Large intestine (tissue), 3 donors: ENCODE data around the gene C10orf95. TPM values are rescaled to one million over a fixed set of nuclear protein-coding genes. Genes with fewer than 3 reads are reported as not detected.

ENCODE experiments used
- DNase-seq, 2 donors: peaks; one replicate each; pipeline versions ENCODE4 v3.0.0 to v3.0.0-alpha.2; 2013
- H3K27ac ChIP-seq: one replicate; pipeline ENCODE4 v1.5.1; 2013; ENCODE audit warnings: low read length
- H3K27me3 ChIP-seq: 2 replicates; pipeline ENCODE4 v1.6.1; 2013; ENCODE audit warnings: low read length; ENCODE audit not compliant: control insufficient read depth, insufficient read depth
- H3K36me3 ChIP-seq: 2 replicates; pipeline ENCODE4 v1.6.1; 2013; ENCODE audit warnings: low read length; ENCODE audit not compliant: control insufficient read depth, insufficient read depth
- H3K4me1 ChIP-seq: one replicate; pipeline ENCODE4 v1.6.1; 2013; ENCODE audit warnings: low read length; ENCODE audit not compliant: control insufficient read depth, insufficient read depth
- H3K4me3 ChIP-seq: one replicate; pipeline ENCODE4 v1.5.1; 2013; ENCODE audit warnings: low read length
- H3K9me3 ChIP-seq: one replicate; pipeline ENCODE4 v1.6.1; 2013; ENCODE audit warnings: mild to moderate bottlenecking, low read depth, low read length, moderate library complexity; ENCODE audit not compliant: control insufficient read depth
- WGBS: methylation state at CpG from one replicate; pipeline ENCODE4 v1.1.5; 2013; ENCODE audit warnings: low lambda C conversion rate; ENCODE audit not compliant: insufficient coverage; 5-methylcytosine and 5-hydroxymethylcytosine counted together
- polyA plus RNA-seq: library from polyadenylated mRNA; unstranded; fragments of 120-200 nt; gene quantifications from one replicate; pipeline ENCODE4 v1.2.1, GENCODE V29; 2013

The C10orf95 gene
- polyA plus RNA-seq, 1 donor, result 4.2 TPM

DNA sequence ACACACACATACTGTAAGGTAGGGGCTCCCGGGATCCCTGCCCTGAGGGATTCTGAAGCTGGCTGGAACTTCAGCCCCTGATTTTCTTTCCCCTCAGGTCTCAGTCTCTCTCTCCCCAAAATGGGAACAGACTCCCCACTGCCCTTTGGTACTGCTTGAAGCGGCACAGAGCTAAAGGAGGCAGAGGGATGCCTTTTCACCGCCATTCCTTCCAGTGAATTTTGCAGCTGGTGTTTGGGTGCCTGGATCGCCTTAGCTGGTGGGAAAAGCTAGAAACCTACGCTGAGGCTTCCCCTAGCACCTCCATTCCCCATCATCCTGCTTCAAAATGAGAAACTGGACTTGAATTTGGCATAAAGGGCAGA, 16.2 kb downstream of the C10orf95 start:
- peaks cover 29% of the 10 kb centered on the region for H3K4me1 ChIP-seq
- DNase-seq, result no peak
- no peaks in the 10 kb centered on the region for H3K9me3 ChIP-seq
- H3K27ac ChIP-seq, result peak overlapping the region; percentile 56
- no CpG with 5 or more reads among the region's 5 CpGs for WGBS
- H3K36me3 ChIP-seq, result peaks cover 3% of the 10 kb centered on the region
- H3K27me3 ChIP-seq, result no peaks in the 10 kb centered on the region
- H3K4me3 ChIP-seq, result no peak overlapping the region

DNA sequence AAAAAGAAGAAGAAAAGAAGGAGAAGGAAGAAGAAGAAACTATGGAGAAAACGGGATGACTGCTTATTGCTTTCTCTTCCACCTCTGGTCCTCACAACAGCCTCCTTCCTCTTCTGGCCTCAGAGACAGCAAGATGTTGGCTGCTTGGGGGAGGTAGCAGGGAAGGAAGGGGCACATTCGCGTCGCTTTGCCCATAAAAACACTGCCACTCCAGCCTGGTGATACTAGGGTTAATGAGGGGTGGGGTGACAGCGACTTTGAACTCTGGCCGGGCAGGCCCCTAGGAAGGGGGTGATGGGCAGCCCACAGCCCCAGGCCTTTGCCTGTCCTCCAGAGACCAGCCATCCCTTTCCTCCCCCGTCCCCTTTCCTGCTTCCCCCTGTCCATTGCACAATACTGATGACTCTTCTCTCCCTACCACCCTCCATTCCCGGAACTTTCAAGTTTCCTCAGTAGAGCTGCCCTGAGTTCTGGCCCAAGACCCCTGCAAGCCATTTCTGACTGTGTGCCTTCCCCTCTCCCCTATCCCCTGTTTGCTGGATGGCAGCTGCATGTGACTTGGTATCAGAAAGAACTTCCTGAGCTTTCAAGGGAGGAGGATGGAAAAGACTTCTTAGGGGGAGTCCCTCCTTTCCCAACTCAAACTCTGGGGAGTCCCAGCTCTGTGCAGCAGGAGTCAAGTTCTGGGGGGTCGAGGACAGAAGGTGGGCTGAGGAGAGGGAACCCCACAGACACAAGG, 16.8 kb downstream of the C10orf95 start:
- Histone ChIP-seq H3K9me3 (no peaks in the 10 kb centered on the region), H3K4me3 (no peak overlapping the region), H3K4me1 (peaks cover 29% of the 10 kb centered on the region), H3K27me3 (no peaks in the 10 kb centered on the region), H3K27ac (peak overlapping the region; percentile 56), H3K36me3 (peaks cover 3% of the 10 kb centered on the region)
- no CpG with 5 or more reads among the region's 9 CpGs for WGBS
- peak in 1 of 2 donors; percentile 77 for DNase-seq

DNA sequence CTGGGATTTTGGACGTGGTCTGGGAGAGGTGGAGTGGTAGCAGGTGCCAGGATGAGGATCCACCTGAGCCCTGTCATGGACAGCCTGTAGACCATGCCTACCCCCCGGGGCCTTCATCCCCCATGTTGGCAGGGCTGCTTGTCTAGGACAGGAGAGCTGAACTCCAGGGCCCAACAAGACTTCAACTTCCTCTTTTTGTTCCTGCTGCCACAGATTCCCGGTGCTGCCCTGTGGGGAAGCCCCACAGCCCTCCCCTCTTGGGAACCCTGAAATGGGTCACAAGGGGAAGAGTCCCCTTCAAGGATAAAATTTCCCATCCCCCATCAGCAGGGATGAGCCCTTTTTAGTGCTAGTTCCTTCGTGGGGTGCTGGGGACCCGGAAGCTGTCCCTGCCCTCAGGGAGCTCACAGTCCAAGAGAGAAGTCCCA, 17.7 kb downstream of the C10orf95 start:
- no CpG with 5 or more reads among the region's 5 CpGs for WGBS
- no peak for DNase-seq
- Histone ChIP-seq H3K27me3 (no peaks in the 10 kb centered on the region), H3K4me1 (peaks cover 29% of the 10 kb centered on the region), H3K4me3 (no peak overlapping the region), H3K36me3 (peaks cover 3% of the 10 kb centered on the region), H3K9me3 (no peaks in the 10 kb centered on the region), H3K27ac (peak overlapping the region; percentile 18)

- peaks cover 29% of the 10 kb centered on the region for H3K4me1 ChIP-seq
- 0% methylated on average over 5 of the region's 52 CpGs for WGBS
- peaks cover 3% of the 10 kb centered on the region for H3K36me3 ChIP-seq
- DNase-seq, result peak; percentile 94 to 98
- H3K27me3 ChIP-seq, result no peaks in the 10 kb centered on the region
- H3K9me3 ChIP-seq, result no peaks in the 10 kb centered on the region
- peak within 1 kb of the TSS; percentile 90 for H3K4me3 ChIP-seq
- peak within 1 kb of the TSS; percentile 55 for H3K27ac ChIP-seq
Observed at GRCh38 chr10:102432162-102432950, 19.0 kb downstream of the C10orf95 start, which contains the start of gene CUEDC2. Gene CUEDC2, minus strand, starts transcription at chr10:102432574. Its CDS starts 7,386 bp downstream, at chr10:102425188.

- WGBS, result no CpG with 5 or more reads among the region's 4 CpGs
- H3K27ac ChIP-seq, result peak overlapping the region; percentile 55
- H3K9me3 ChIP-seq, result no peaks in the 10 kb centered on the region
- peaks cover 6% of the 10 kb centered on the region for H3K36me3 ChIP-seq
- H3K4me3 ChIP-seq, result peak overlapping the region; percentile 90
- DNase-seq, result no peak
- H3K4me1 ChIP-seq, result peaks cover 29% of the 10 kb centered on the region
- H3K27me3 ChIP-seq, result no peaks in the 10 kb centered on the region
Observed at GRCh38 chr10:102431452-102432124, 19.8 kb downstream of the C10orf95 start.

GRCh38 chr10:102429468-102429867, 21.9 kb downstream of the C10orf95 start:
- Histone ChIP-seq H3K9me3 (no peaks in the 10 kb centered on the region), H3K4me1 (peaks cover 15% of the 10 kb centered on the region), H3K27ac (no peak overlapping the region), H3K27me3 (no peaks in the 10 kb centered on the region), H3K4me3 (no peak overlapping the region), H3K36me3 (peaks cover 16% of the 10 kb centered on the region)
- no peak for DNase-seq
- no CpG with 5 or more reads among the region's 8 CpGs for WGBS

DNA sequence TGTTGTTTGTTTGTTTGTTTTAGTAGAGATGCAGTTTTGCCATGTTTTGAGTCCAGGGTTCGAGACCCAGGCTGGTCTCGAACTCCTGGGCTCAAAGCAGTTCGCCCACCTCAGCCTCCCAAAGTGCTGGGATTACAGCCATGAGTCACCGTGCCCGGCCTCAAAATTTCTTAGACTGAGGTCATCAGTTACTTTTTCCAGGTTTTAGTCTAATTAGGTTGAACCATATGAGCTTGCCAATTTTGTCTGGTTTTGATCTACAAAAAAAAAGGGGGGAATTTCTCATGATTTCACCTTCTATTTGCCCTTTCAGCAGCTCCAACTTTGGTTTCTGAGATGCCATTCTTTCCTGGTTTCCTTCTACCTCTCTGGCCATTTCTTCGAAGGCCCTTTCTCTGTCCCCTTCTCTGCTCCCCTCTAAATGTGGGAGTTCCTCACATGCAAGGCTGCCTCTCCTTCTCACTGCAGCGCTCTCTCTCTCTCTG, 24.5 kb downstream of the C10orf95 start:
- Histone ChIP-seq H3K36me3 (peaks cover 31% of the 10 kb centered on the region), H3K4me1 (peaks cover 24% of the 10 kb centered on the region), H3K27ac (no peak overlapping the region), H3K9me3 (no peaks in the 10 kb centered on the region), H3K4me3 (no peak overlapping the region), H3K27me3 (no peaks in the 10 kb centered on the region)
- no peak for DNase-seq
- 90% methylated on average over 2 of the region's 7 CpGs for WGBS

DNA sequence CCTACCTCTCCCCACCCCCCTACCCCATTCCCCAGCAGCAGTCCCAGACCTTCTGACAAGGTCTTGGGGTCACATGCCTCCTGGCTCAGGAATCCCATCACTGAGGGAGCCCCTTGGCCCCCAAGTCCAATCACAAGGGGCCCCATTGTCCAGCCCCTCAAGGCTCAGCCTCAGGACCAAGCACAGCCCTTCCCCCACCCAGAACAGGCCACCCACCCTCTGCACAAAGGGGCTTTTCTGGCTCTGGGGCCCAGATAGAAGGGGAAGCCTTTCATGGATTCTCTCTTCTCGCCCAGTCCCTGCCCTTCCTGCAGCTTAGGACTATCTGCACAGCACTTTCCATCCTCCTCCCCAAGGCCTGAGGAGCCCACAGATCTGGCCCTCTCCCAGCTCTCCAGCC, 25.9 kb downstream of the C10orf95 start:
- no peak overlapping the region for H3K4me3 ChIP-seq
- H3K9me3 ChIP-seq, result no peaks in the 10 kb centered on the region
- H3K27me3 ChIP-seq, result no peaks in the 10 kb centered on the region
- no peak overlapping the region for H3K27ac ChIP-seq
- DNase-seq, result no peak
- no CpG with 5 or more reads among the region's 1 CpG for WGBS
- peaks cover 29% of the 10 kb centered on the region for H3K36me3 ChIP-seq
- peaks cover 18% of the 10 kb centered on the region for H3K4me1 ChIP-seq

DNA sequence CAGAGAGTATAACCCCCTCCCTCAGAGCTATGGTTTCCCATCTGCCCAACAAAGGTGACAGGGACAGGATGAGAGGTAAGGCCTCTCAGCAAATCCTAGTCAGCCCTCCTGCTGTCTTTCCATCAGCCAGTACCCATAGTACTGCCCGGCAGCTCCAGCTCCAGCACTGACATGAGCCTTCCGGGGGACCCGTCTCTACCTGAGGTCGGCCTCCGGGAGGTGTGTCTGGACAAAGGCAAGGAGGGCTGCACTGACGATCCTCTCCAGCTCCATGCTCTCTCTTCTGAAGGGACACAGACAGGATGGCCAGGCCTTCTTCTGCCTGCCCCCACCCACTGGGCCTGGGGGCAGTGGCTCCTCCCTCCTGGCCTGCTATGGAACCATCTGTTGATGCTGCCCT, 26.4 kb downstream of the C10orf95 start:
- H3K27ac ChIP-seq, result no peak overlapping the region
- no CpG with 5 or more reads among the region's 6 CpGs for WGBS
- H3K9me3 ChIP-seq, result no peaks in the 10 kb centered on the region
- no peak overlapping the region for H3K4me3 ChIP-seq
- no peaks in the 10 kb centered on the region for H3K27me3 ChIP-seq
- peaks cover 29% of the 10 kb centered on the region for H3K36me3 ChIP-seq
- no peak for DNase-seq
- peaks cover 22% of the 10 kb centered on the region for H3K4me1 ChIP-seq

DNA sequence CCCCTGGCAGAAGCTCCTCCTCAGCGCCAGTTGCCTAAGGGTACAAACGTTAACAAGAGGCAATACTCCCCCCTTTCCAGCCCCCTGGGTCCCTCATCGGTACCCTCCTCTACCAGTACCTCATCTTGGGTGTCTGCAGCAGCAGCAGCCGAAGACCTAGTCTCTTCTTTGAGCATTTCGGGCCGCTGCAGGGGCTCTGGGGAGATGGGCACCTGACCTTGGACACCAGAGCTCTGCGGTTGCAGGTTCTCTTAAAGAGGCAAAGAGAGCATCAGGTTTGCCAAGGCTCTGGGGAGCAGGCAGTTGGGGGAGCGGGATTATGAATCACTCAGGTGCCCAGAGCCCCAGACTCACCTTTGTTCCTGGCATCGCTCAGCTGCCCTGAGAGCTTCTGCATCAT, 27.2 kb downstream of the C10orf95 start:
- Histone ChIP-seq H3K4me1 (peaks cover 29% of the 10 kb centered on the region), H3K36me3 (peaks cover 29% of the 10 kb centered on the region), H3K4me3 (no peak overlapping the region), H3K9me3 (no peaks in the 10 kb centered on the region), H3K27me3 (peaks cover 1% of the 10 kb centered on the region), H3K27ac (no peak overlapping the region)
- WGBS, result no CpG with 5 or more reads among the region's 9 CpGs
- no peak for DNase-seq
